H1 (cell line): ENCODE measurements around the gene RBM20. TPM values are rescaled to one million over a fixed set of nuclear protein-coding genes. Genes with fewer than 3 reads are reported as not detected.

Source experiments
- CTCF ChIA-PET: fragments of 300-600 bp; sonication (Branson Sonifier 250); formaldehyde crosslinking; loops from one replicate; lab custom pipeline; 2021; ENCODE audit not compliant: partially characterized antibody; lab: Charles Lee
- POLR2A ChIA-PET: fragments of 300-600 bp; sonication (Branson Sonifier 250); formaldehyde crosslinking; loops from one replicate; lab custom pipeline; 2021; ENCODE audit warnings: inconsistent platforms; ENCODE audit not compliant: partially characterized antibody; lab: Charles Lee
- DNase-seq, 2 experiments: peaks; one replicate each; pipeline versions ENCODE4 v3.0.0 to v3.0.0-alpha.2; 2010 to 2022; ENCODE audit warnings: low spot score in 2 of 2, low read depth in 1 of 2, mixed read lengths in 1 of 2
- FAIRE-seq: peaks from 2 replicates; lab custom pipeline; 2011; peaks lifted over from hg19 to GRCh38; lab: Jason Lieb, UNC
- H2AFZ ChIP-seq: 2 replicates; pipeline ENCODE4 v1.8.1; 2012; ENCODE audit warnings: low read length, inconsistent platforms
- H2AK5ac ChIP-seq: 2 replicates; pipeline ENCODE4 v1.6.1; 2013; ENCODE audit warnings: low read depth, low read length
- H2BK120ac ChIP-seq: replicated peaks from 2 replicates; pipeline ENCODE3; 2013; ENCODE audit warnings: low read depth, low read length, inconsistent platforms
- H2BK12ac ChIP-seq: 2 replicates; pipeline ENCODE4 v1.6.1; 2013; ENCODE audit warnings: low read depth, low read length
- H2BK15ac ChIP-seq: 2 replicates; pipeline ENCODE4 v1.6.1; 2013; ENCODE audit warnings: low read length
- H2BK20ac ChIP-seq: 2 replicates; pipeline ENCODE4 v1.6.1; 2013; ENCODE audit warnings: low read length
- H2BK5ac ChIP-seq: 2 replicates; pipeline ENCODE4 v1.6.1; 2013; ENCODE audit warnings: low read depth, low read length
- H3K14ac ChIP-seq: 2 replicates; pipeline ENCODE4 v1.6.1; 2013; ENCODE audit warnings: inconsistent platforms; ENCODE audit not compliant: insufficient read length
- H3K18ac ChIP-seq: 2 replicates; pipeline ENCODE4 v1.6.1; 2013; ENCODE audit warnings: low read length; ENCODE audit errors: extremely low read depth
- H3K23ac ChIP-seq: 2 replicates; pipeline ENCODE4 v1.6.1; 2013; ENCODE audit warnings: inconsistent platforms; ENCODE audit not compliant: insufficient read length
- H3K23me2 ChIP-seq: 2 replicates; pipeline ENCODE4 v1.6.1; 2013; ENCODE audit warnings: low read depth, low read length
- H3K27ac ChIP-seq: 2 replicates; pipeline ENCODE4 v1.6.1; 2011; ENCODE audit warnings: low read depth, low read length, inconsistent platforms
- H3K27me3 ChIP-seq, 4 experiments: replicated peaks in 1 of 4; 1 replicate in 1 of 4; 2 replicates in 3 of 4; pipeline versions ENCODE4 v1.6.1 to v1.8.1; 2011 to 2013; ENCODE audit warnings: low read length in 3 of 4, mild to moderate bottlenecking in 3 of 4, inconsistent platforms in 2 of 4, mixed read lengths in 2 of 4, moderate library complexity in 1 of 4; ENCODE audit not compliant: control insufficient read depth in 3 of 4, insufficient read depth in 3 of 4; ENCODE audit errors: extremely low read depth in 1 of 4
- H3K36me3 ChIP-seq, 4 experiments: 2 replicates each; pipeline versions ENCODE4 v1.6.1 to v1.8.1; 2011 to 2013; ENCODE audit warnings: mild to moderate bottlenecking in 4 of 4, low read length in 3 of 4, moderate library complexity in 2 of 4, control low read depth in 1 of 4, inconsistent platforms in 1 of 4; ENCODE audit not compliant: insufficient read depth in 4 of 4, control insufficient read depth in 2 of 4
- H3K4ac ChIP-seq: replicated peaks from 2 replicates; pipeline ENCODE3; 2013; ENCODE audit warnings: low read length, low read depth, mixed read lengths, inconsistent platforms; ENCODE audit not compliant: insufficient read length
- H3K4me1 ChIP-seq, 4 experiments: replicated peaks in 1 of 4; 1 replicate in 1 of 4; 2 replicates in 3 of 4; pipeline versions ENCODE4 v1.6.1 to v1.8.1; 2011 to 2013; ENCODE audit warnings: low read length in 3 of 4, inconsistent platforms in 2 of 4, mixed read lengths in 1 of 4; ENCODE audit not compliant: insufficient read depth in 4 of 4, control insufficient read depth in 3 of 4
- H3K4me2 ChIP-seq, 2 experiments: 2 replicates each; pipeline versions ENCODE4 v1.6.1 to v1.8.1; 2011 to 2013; ENCODE audit warnings: low read depth in 2 of 2, low read length in 2 of 2, control low read depth in 1 of 2, inconsistent platforms in 1 of 2, mild to moderate bottlenecking in 1 of 2; ENCODE audit not compliant: insufficient read depth in 1 of 2
- H3K4me3 ChIP-seq, 4 experiments: fragments of 200-600, 300-600 bp in 1 of 4; sonication (generic), shearing (Covaris generic), sonication (Bioruptor Twin) in 1 of 4; 2 replicates each; pipeline versions ENCODE4 v1.5.1 to v1.8.1; 2011 to 2016; ENCODE audit warnings: low read length in 4 of 4, low read depth in 3 of 4, control low read depth in 2 of 4, inconsistent platforms in 2 of 4, mild to moderate bottlenecking in 2 of 4, mixed read lengths in 1 of 4, moderate library complexity in 1 of 4; ENCODE audit not compliant: insufficient read depth in 2 of 4; ENCODE audit errors: extremely low read depth in 1 of 4
- H3K56ac ChIP-seq: replicated peaks from 2 replicates; pipeline ENCODE3; 2013; ENCODE audit warnings: low read depth, mild to moderate bottlenecking, mixed read lengths, low read length, inconsistent platforms; ENCODE audit not compliant: insufficient read length
- H3K79me1 ChIP-seq: 2 replicates; pipeline ENCODE4 v1.6.1; 2013; ENCODE audit warnings: low read depth, low read length, control low read depth
- H3K79me2 ChIP-seq, 2 experiments: 2 replicates each; pipeline versions ENCODE4 v1.6.1 to v1.8.1; 2012 to 2013; ENCODE audit warnings: low read length in 2 of 2, mild to moderate bottlenecking in 2 of 2, inconsistent platforms in 1 of 2; ENCODE audit not compliant: insufficient read depth in 2 of 2, control insufficient read depth in 1 of 2
- H3K9ac ChIP-seq, 4 experiments: replicated peaks in 1 of 4; 1 replicate in 1 of 4; 2 replicates in 3 of 4; pipeline versions ENCODE4 v1.6.1 to v1.8.1; 2011 to 2013; ENCODE audit warnings: low read depth in 3 of 4, low read length in 3 of 4, control low read depth in 2 of 4, mild to moderate bottlenecking in 2 of 4, moderate library complexity in 2 of 4, inconsistent platforms in 1 of 4; ENCODE audit errors: extremely low read depth in 1 of 4
- H3K9me3 ChIP-seq, 2 experiments: 2 replicates each; pipeline versions ENCODE4 v1.6.1 to v1.8.1; 2012 to 2013; ENCODE audit warnings: mild to moderate bottlenecking in 2 of 2, moderate library complexity in 2 of 2, control low read depth in 1 of 2, inconsistent platforms in 1 of 2, low read depth in 1 of 2, low read length in 1 of 2, mixed read lengths in 1 of 2; ENCODE audit not compliant: insufficient read depth in 2 of 2
- H4K20me1 ChIP-seq, 2 experiments: replicated peaks in 1 of 2; 2 replicates each; pipeline versions ENCODE3 to v1.8.1; 2011 to 2013; ENCODE audit warnings: inconsistent platforms in 2 of 2, low read length in 2 of 2, mild to moderate bottlenecking in 1 of 2; ENCODE audit not compliant: insufficient read depth in 2 of 2, control insufficient read depth in 1 of 2
- H4K5ac ChIP-seq: 2 replicates; pipeline ENCODE4 v1.6.1; 2013; ENCODE audit warnings: low read length, low read depth, mixed read lengths, inconsistent platforms; ENCODE audit not compliant: insufficient read length
- H4K8ac ChIP-seq: 2 replicates; pipeline ENCODE4 v1.8.0; 2013; ENCODE audit warnings: mild to moderate bottlenecking, moderate library complexity, low read length, inconsistent platforms; ENCODE audit not compliant: insufficient read depth; ENCODE audit errors: extremely low read depth
- H4K91ac ChIP-seq: replicated peaks from 2 replicates; pipeline ENCODE3; 2013; ENCODE audit warnings: low read length, mixed read lengths, inconsistent platforms; ENCODE audit not compliant: insufficient read length
- CBX8 ChIP-seq: fragments of 300-800, 300-1000 bp; sonication (generic); IDR thresholded peaks from 2 replicates; pipeline ENCODE4 v1.7.1; 2016; ENCODE audit warnings: low read depth, low read length, borderline replicate concordance
- CTCF ChIP-seq, 3 experiments: IDR thresholded peaks; 1 replicate in 2 of 3; 2 replicates in 1 of 3; pipeline versions ENCODE4 v1.5.1 to v1.6.1; 2011; ENCODE audit warnings: low read length in 3 of 3, mild to moderate bottlenecking in 3 of 3, inconsistent platforms in 2 of 3, low read depth in 1 of 3, moderate library complexity in 1 of 3; ENCODE audit not compliant: insufficient read depth in 1 of 3; ENCODE audit errors: control extremely low read depth in 1 of 3
- RAD21 ChIP-seq, 2 experiments: IDR thresholded peaks in 1 of 2; conservative IDR thresholded peaks in 1 of 2; 2 replicates each; pipeline ENCODE4 v1.6.1; 2011; ENCODE audit warnings: low read depth in 2 of 2, low read length in 2 of 2, improper control_type of control experiment in 1 of 2, inconsistent platforms in 1 of 2, mild to moderate bottlenecking in 1 of 2, moderate library complexity in 1 of 2
- RBBP5 ChIP-seq: IDR thresholded peaks from 2 replicates; pipeline ENCODE4 v1.7.1; 2012; ENCODE audit warnings: low read depth, mild to moderate bottlenecking, inconsistent platforms, low read length, moderate library complexity, borderline replicate concordance
- WGBS, 2 experiments: shearing (Covaris generic) in 1 of 2; methylation state at CpG; one replicate each; pipeline versions ENCODE4 v1.1.6 to v1.1.7; 2013 to 2015; ENCODE audit warnings: low lambda C conversion rate in 2 of 2, mixed read lengths in 2 of 2, inconsistent platforms in 1 of 2, low coverage in 1 of 2, missing lambda C conversion rate in 1 of 2; ENCODE audit not compliant: insufficient replicate concordance in 2 of 2, insufficient coverage in 1 of 2, insufficient read length in 1 of 2; ENCODE audit errors: extremely low coverage in 1 of 2, missing lambda C conversion rate in 1 of 2; 5-methylcytosine and 5-hydroxymethylcytosine counted together
- polyA plus RNA-seq, 7 experiments: library from polyadenylated mRNA; depleted of rRNA in 3 of 7; stranded (reverse) in 5 of 7; unstranded in 2 of 7; fragments of >200 nt in 5 of 7; fragments of 200-250 nt in 2 of 7; gene quantifications; 1 replicate in 5 of 7; 2 replicates in 1 of 7; 4 replicates in 1 of 7; pipeline versions ENCODE4 v1.2.1 to v1.2.3, GENCODE V29; 2011 to 2013; ENCODE audit warnings: missing spikeins in 2 of 7, mixed read lengths in 2 of 7
- total RNA-seq: library from RNA; stranded (reverse); fragmentation: NEBNext Ultra II Directional; extraction: Animal tissue kit (Norgen Biotek cat#: 25700); gene quantifications from 2 replicates; pipeline ENCODE4 v1.2.1, GENCODE V29; 2021

The RBM20 gene
- total and polyA plus RNA-seq, 2 of the 8 experiments (the other 6 are each of a cell fraction or from before 2014, with no cell fraction given) = 0.05 to 0.63 TPM

- no peak overlapping the region for H2BK15ac ChIP-seq
- peak in 1 of 2 experiments; percentile 27 for DNase-seq
- H3K9me3 ChIP-seq = no peaks in the 10 kb centered on the region
These were observed 43.5 kb upstream of the RBM20 start for GRCh38 chr10:110600487-110601101.

More at GRCh38 chr10:110600487-110601101, 43.5 kb upstream of the RBM20 start:
- Histone ChIP-seq H3K23me2 (no peaks in the 10 kb centered on the region), H2BK5ac (no peak overlapping the region), H4K20me1 (peaks cover 0 to 2% of the 10 kb centered on the region in 2 experiments), H3K56ac (no peak overlapping the region), H4K91ac (no peak overlapping the region), H2AK5ac (no peak overlapping the region), H2BK12ac (no peak overlapping the region), H2AFZ (no peak overlapping the region), H2BK120ac (no peak overlapping the region), H3K79me1 (no peaks in the 10 kb centered on the region), H3K23ac (no peak overlapping the region), H2BK20ac (no peak overlapping the region), H3K27me3 (no peaks in the 10 kb centered on the region), H3K79me2 (no peaks in the 10 kb centered on the region), H4K5ac (no peak overlapping the region), H3K9ac (no peak overlapping the region), H3K4me2 (no peak overlapping the region), H3K27ac (no peak overlapping the region), H3K18ac (no peak overlapping the region), H3K4ac (no peak overlapping the region), H3K4me1 (no peaks in the 10 kb centered on the region), H3K36me3 (peaks cover 14 to 88% (median 50%) of the 10 kb centered on the region in 4 experiments), H3K4me3 (no peak overlapping the region), H3K14ac (no peak overlapping the region), H4K8ac (no peak overlapping the region)
- CTCF ChIA-PET = interaction anchor here (0.6 to 8.1 kb wide), 21 partner anchors 8 to 793 kb away, joined by 3 to 50 read pairs (median 4); no protein-coding TSS in a partner anchor
- WGBS, 2 experiments = 80% methylated on average over 2 of the region's 2 CpGs; no CpG with 5 or more reads in 1 of the 2 experiments
- TF ChIP-seq RAD21 (IDR thresholded peaks at IDR 0.05 in 1 of 2, conservative IDR thresholded peaks at IDR 0.05 in 1 of 2; ENCODE audit: low read depth in 2 of 2, low read length in 2 of 2) (peak; percentile 51 to 54), RBBP5 (no peak), CBX8 (no peak), CTCF (IDR thresholded peaks at IDR 0.05; ENCODE audit: control extremely low read depth in 1 of 3, insufficient read depth in 1 of 3, low read depth in 1 of 3, low read length in 3 of 3) (peak in 2 of 3 experiments; percentile 50 to 51; a peak in 3 of 4 replicates)
- peak; percentile 66 for FAIRE-seq
- POLR2A ChIA-PET = interaction anchor here (0.6 to 2.6 kb wide), 7 partner anchors 9 to 130 kb away, joined by 3 to 16 read pairs (median 3); partner anchors contain the start of gene SMC3
